ENCODE results near the gene MYO10. TPM values are rescaled to one million over a fixed set of nuclear protein-coding genes. Genes with fewer than 3 reads are reported as not detected.
"Not testable (repeated sequence)": the region's sequence is repeated elsewhere in the genome, so short reads cannot be mapped to it uniquely, and the experiment has no call there.

Gene MYO10
- 10 to 100 TPM; 21.0 to 29.8 (median 27.3) TPM for total RNA-seq

DNA sequence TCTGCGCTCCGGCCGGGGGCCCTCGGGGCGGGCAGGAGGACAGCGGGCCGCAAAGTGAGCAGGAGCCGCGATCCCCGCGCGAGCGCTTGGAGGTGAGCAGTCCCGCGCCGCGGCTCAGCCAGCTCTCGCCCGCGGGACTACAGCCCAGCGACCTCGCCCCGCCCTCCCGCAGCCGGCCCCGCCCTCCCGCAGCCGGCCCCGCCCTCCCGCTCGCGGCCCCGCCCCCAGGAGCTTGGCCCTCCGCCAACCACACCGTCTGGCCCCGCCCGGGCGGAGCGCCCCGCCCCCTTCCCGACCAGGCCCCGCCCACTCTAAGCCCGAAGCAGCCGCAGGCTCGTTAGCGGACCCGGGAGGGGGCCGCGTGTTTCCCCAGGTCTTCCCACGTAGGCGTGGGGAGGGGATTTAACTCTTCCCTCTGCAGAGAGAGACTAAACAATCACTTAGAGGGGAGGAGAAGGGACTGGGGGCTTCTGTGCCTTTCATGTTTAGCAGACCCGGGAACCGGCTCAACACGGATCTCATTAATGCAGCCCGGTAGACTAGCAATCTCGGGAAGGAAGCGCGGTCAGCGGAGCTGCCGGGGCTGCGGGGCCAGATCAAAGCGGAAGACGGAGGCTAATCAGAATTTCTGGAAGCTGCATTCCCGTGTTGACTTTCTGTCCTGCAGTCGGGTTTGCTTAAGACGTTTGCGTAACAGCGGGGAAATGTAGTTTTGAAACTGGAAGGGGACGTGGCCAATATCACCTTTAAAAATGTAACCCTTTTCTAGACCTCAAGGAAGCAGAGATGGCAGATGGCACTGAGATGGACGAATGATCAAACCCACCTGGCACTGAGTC, at the start of gene MYO10:
Gene MYO10, minus strand, starts transcription at position 139 of the 839 bp plus-strand sequence. CDS start 480 bp downstream, outside the sequence.
- DNase-seq, result no peak
- Histone ChIP-seq H3K27me3 (peaks cover 0 to 38% (median 0%) of the 10 kb centered on the region in 4 donors), H3K9me3 (no peaks in the 10 kb centered on the region), H3K27ac (peak within 1 kb of the TSS; percentile 89 to 97 (median 94)), H3K4me3 (peak within 1 kb of the TSS; percentile 82 to 83 (median 83)), H3K4me1 (peaks cover 0 to 60% (median 14%) of the 10 kb centered on the region in 3 donors), H3K36me3 (no peaks in the 10 kb centered on the region)
- intact Hi-C loops (cut with DNase I), result loop anchor here (10.0 kb wide), 2 partner anchors 152 to 198 kb away; no protein-coding TSS in a partner anchor
- WGBS, 2 donors, result 1 to 9% methylated on average over 4 to 33 of the region's 70 CpGs
- TF ChIP-seq, protein P1, sequence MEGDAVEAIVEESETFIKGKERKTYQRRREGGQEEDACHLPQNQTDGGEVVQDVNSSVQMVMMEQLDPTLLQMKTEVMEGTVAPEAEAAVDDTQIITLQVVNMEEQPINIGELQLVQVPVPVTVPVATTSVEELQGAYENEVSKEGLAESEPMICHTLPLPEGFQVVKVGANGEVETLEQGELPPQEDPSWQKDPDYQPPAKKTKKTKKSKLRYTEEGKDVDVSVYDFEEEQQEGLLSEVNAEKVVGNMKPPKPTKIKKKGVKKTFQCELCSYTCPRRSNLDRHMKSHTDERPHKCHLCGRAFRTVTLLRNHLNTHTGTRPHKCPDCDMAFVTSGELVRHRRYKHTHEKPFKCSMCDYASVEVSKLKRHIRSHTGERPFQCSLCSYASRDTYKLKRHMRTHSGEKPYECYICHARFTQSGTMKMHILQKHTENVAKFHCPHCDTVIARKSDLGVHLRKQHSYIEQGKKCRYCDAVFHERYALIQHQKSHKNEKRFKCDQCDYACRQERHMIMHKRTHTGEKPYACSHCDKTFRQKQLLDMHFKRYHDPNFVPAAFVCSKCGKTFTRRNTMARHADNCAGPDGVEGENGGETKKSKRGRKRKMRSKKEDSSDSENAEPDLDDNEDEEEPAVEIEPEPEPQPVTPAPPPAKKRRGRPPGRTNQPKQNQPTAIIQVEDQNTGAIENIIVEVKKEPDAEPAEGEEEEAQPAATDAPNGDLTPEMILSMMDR (IDR thresholded peaks at IDR 0.05), result no peak
- peak in 2 of 4 donors; percentile 39 to 80 for TF ChIP-seq POLR2A (IDR thresholded peaks at IDR 0.05)

DNA sequence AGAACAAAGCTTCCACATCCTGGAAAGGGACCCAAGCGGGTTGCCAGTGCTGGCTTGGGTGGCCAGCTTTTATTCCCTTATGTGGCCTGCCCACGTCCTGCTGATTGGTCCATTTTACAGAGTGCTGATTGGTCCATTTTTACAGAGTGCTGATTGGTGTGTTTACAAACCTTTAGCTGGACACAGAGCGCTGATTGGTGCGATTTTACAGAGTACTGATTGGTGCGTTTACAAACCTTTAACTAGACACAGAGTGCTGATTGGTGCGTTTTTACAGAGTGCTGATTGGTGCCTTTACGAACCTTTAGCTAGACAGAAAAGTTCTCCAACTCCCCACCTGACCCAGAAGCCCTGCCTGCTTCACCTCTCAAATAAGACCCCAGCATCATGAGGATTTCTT, 49.2 kb upstream of the MYO10 start:
- H3K27me3 ChIP-seq; H3K9me3 ChIP-seq; H3K4me1 ChIP-seq; DNase-seq; H3K27ac ChIP-seq; H3K36me3 ChIP-seq; intact Hi-C loops (cut with DNase I); H3K4me3 ChIP-seq: not testable (repeated sequence)
- 74 to 95% methylated on average over 6 to 7 of the region's 7 CpGs for WGBS, 2 donors

DNA sequence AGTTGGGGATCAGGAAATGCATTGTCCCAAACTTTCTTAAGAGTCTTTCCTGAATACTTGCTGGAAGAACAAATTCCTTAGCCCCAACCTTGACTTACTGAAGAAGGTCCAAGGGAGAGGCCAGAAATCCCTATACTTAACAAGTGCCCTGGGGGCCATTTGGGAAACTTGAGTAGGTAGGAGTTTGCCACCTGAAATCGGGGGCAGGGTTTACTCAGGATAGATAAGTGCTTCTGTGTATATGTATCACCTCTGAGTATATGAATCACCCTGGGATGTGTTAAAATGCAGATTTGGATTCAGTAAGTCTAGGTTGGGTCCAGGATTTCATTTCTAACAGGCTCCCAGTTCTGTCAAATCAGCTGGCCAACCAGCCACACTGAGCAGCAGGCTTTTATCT, 47.9 kb upstream of the MYO10 start:
- H3K9me3 ChIP-seq, result no peaks in the 10 kb centered on the region
- intact Hi-C loops (cut with DNase I), result no loop called here
- no peak overlapping the region for H3K27ac ChIP-seq
- H3K36me3 ChIP-seq, result no peaks in the 10 kb centered on the region
- DNase-seq, result no peak
- no peaks in the 10 kb centered on the region for H3K4me1 ChIP-seq
- 44 to 50% methylated on average over 1 of the region's 1 CpG for WGBS, 2 donors
- TF ChIP-seq, protein P1 (IDR thresholded peaks at IDR 0.05), result no peak
- no peak for TF ChIP-seq POLR2A (IDR thresholded peaks at IDR 0.05)
- H3K4me3 ChIP-seq, result no peak overlapping the region
- no peaks in the 10 kb centered on the region for H3K27me3 ChIP-seq

DNA sequence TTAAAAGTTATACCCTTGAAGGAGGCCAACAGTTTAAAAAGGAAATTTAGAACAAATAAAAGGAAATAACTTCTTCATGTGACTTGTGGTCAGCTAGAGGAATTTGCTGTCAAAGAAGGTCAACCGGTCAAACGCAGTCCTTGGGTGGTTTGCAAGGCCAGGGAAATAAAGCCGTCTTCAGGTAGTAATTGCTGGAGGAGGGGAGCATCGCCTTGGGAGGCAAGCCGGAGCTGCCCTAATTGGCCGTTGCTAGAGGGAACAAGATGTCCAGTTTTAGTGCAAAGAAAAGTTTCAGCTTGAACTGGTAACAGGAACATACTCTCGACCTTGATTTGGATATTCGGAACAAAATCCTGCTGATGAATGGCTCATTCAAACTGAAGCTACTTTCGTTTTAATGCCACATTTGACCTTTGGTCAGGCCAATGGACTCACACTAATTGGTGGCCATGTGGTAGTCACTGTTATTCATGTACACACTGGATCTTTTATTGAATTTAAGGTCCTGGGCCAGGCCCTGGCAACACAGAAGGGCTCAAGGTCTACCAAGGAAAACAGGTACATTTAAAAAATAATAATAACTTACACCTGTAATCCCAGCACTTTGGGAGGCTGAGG, 47.0 kb upstream of the MYO10 start:
- WGBS, 2 donors, result 68% methylated on average over 8 to 9 of the region's 9 CpGs
- intact Hi-C loops (cut with DNase I), result no loop called here
- Histone ChIP-seq H3K4me1 (no peaks in the 10 kb centered on the region), H3K27ac (no peak overlapping the region), H3K4me3 (no peak overlapping the region), H3K9me3 (no peaks in the 10 kb centered on the region), H3K36me3 (no peaks in the 10 kb centered on the region), H3K27me3 (no peaks in the 10 kb centered on the region)
- DNase-seq, result no peak
- TF ChIP-seq, protein P1 (IDR thresholded peaks at IDR 0.05), result no peak
- TF ChIP-seq POLR2A (IDR thresholded peaks at IDR 0.05), result no peak

DNA sequence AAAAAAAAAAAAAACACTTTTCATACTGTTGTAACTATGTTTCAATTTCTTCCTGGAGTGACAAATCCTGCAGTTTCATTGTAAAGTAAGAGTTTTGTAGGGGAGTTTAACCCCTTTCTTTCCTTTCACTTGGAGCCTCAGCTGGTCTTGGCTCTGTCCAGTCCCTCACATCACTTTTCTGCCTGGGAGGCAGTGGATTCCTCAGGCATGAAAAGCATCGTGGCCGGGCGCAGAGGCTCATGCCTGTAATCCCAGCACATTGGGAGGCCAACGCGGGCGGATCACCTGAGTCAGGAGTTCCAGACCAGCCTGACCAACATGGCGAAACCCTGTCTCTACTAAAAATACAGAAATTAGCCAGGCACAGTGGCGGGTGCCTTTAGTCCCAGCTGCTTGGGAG, 45.6 kb upstream of the MYO10 start:
- Histone ChIP-seq H3K4me3 (no peak overlapping the region), H3K9me3 (no peaks in the 10 kb centered on the region), H3K27me3 (no peaks in the 10 kb centered on the region), H3K4me1 (no peaks in the 10 kb centered on the region), H3K36me3 (no peaks in the 10 kb centered on the region), H3K27ac (no peak overlapping the region)
- WGBS, 2 donors, result 85% methylated on average over 8 of the region's 8 CpGs; no CpG with 5 or more reads in 1 of the 2 donors
- no peak for DNase-seq
- TF ChIP-seq, protein P1 (IDR thresholded peaks at IDR 0.05), result no peak
- TF ChIP-seq POLR2A (IDR thresholded peaks at IDR 0.05), result no peak
- intact Hi-C loops (cut with DNase I), result no loop called here
